ENCODE data around the gene PSTPIP1.

GRCh38 chr15:76976572-76977270 lies 18.2 kb upstream of the PSTPIP1 start:
- TF ChIP-seq, protein P1, sequence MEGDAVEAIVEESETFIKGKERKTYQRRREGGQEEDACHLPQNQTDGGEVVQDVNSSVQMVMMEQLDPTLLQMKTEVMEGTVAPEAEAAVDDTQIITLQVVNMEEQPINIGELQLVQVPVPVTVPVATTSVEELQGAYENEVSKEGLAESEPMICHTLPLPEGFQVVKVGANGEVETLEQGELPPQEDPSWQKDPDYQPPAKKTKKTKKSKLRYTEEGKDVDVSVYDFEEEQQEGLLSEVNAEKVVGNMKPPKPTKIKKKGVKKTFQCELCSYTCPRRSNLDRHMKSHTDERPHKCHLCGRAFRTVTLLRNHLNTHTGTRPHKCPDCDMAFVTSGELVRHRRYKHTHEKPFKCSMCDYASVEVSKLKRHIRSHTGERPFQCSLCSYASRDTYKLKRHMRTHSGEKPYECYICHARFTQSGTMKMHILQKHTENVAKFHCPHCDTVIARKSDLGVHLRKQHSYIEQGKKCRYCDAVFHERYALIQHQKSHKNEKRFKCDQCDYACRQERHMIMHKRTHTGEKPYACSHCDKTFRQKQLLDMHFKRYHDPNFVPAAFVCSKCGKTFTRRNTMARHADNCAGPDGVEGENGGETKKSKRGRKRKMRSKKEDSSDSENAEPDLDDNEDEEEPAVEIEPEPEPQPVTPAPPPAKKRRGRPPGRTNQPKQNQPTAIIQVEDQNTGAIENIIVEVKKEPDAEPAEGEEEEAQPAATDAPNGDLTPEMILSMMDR (CRISPR knock-in tag; IDR thresholded peaks at IDR 0.05): no peak
- TF ChIP-seq E2F5 (CRISPR knock-in tag; conservative IDR thresholded peaks at IDR 0.05): no peak
- TF ChIP-seq CHD2 (IDR thresholded peaks at IDR 0.05; ENCODE audit: low read depth, low read length): no peak
- TF ChIP-seq RNF2 (conservative IDR thresholded peaks at IDR 0.05; ENCODE audit: low read depth): no peak
- TF ChIP-seq NFE2L1 (CRISPR knock-in tag; IDR thresholded peaks at IDR 0.05; ENCODE audit: borderline replicate concordance): no peak
- TF ChIP-seq JUND (CRISPR knock-in tag; IDR thresholded peaks at IDR 0.05): no peak
- no peak for TF ChIP-seq RAD51 (IDR thresholded peaks at IDR 0.05; ENCODE audit: borderline replicate concordance)
- no peak for TF ChIP-seq ZNF556 (CRISPR knock-in tag; IDR thresholded peaks at IDR 0.05; ENCODE audit: borderline replicate concordance)

Data from HepG2 (cell line).